Measurements from ENCODE around the gene QRICH1.

QRICH1 gene

DNA sequence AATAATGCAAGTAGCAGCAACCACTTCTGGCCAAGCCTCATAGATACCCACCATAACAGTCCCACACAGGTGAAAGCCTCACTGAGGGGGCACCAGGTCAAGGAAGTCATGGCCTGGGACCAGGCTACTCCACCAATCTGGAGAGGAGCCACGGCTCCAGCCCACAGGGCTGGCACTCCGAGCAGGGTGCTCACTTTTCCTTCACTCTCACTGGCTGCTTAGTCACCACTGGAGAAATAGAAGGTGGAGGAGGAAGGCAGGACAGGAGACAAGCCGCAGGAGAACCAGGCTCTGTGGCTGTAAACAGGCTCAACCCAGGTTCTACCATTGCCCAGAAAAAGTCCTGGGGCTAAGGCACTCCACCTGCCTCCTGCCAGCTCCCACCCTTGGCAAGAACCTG, 25.6 kb upstream of the QRICH1 start:
- no peak for DNase-seq

DNA sequence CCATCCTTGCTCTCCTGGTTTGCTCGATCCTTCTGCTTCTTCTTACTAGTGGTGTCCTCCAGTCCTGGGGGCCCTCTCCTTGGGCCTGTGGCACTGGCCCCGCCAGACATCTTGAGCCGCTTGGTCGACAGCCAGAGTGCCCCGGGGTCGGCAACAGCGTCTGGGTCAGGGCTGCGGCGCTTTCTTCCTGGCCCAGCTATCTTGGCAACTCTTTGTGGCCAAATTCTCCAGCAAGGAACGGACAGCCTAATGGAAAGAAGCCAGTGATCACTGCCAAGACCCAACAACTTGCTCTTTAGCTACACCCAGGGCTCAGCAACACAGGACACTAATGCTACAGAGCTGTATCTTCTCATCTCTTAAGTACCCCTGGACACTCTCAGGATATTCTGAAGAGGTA, 25.2 kb upstream of the QRICH1 start:
- DNase-seq: no peak

DNA sequence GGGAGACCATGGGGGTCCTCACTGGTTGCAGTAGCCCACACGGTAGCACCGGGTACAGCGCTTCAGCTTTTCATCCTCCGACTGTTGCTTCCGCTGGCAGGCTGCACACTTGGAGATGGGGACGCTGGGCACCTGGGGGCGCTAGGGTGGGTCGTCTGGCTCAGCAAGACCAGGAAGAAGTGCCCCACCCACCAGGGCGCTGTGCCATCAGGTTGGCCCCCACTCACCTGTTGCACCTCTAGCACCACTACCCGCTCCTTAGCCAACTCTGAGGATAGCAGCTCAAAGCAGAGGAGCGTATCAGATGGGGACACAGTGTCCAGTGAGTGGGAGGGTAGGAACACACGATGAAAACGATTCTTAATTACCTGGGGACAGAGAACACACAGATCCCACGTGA, 18.4 kb upstream of the QRICH1 start:
- DNase-seq: no peak

DNA sequence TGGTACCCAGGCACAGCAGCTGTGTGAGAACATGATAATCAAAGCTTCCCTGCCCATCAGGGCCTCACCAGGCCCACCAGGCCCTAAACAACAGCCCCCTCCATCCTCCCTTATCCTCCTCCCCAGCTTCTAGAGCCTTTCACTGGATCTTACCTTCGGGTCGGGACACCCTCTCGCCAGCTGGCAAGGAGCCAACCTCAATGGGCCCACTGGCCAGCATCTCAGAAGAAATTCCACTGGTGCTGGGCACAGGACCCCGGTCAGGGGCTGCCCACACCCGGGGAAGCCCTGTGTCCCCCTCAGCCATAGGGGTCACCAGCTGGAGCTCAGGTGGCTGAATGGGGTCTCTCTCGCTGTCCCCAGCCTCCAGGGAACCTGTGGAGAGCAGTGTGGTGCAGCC, 17.5 kb upstream of the QRICH1 start:
- DNase-seq: no peak

DNA sequence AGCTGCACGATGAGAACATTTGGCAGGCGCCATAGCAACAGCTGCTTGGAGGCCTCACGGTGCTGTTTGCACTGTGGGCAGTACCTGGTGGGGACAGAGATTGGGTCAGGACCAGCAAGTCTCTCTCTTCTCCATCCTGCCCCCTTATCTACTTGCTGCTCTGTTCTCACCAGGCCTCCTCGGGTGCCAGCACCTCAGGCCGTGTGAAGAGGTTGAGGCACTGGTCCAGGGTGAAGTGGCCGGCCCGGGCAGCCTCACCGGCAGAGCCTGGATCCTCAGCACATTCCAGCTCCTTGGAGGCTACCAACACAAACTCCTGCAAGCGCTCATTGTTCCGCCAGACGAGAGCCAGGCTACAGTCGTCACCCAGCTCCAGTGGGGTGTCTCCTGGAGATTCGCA, 16.9 kb upstream of the QRICH1 start:
- no peak for DNase-seq

DNA sequence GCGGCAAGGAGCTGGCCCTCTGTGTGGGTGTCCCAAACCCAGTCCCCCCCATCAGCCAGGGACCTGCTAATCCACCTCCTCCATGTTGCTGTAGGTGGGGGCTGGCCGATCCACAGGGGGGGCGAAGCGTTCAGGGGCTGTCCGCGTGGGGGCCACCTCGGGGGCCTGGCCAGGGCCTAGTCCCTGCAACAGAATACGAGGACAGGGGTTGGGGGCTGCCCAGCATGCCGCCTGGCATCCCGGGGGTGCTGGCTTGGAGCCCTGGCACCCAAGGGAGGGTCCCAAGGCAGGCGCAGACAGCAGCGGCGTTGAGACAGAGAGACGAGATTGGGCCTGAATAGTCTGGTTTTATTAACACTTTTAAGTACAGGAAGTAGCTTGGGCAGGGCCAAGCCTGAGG, 14.5 kb upstream of the QRICH1 start:
- DNase-seq: no peak

DNA sequence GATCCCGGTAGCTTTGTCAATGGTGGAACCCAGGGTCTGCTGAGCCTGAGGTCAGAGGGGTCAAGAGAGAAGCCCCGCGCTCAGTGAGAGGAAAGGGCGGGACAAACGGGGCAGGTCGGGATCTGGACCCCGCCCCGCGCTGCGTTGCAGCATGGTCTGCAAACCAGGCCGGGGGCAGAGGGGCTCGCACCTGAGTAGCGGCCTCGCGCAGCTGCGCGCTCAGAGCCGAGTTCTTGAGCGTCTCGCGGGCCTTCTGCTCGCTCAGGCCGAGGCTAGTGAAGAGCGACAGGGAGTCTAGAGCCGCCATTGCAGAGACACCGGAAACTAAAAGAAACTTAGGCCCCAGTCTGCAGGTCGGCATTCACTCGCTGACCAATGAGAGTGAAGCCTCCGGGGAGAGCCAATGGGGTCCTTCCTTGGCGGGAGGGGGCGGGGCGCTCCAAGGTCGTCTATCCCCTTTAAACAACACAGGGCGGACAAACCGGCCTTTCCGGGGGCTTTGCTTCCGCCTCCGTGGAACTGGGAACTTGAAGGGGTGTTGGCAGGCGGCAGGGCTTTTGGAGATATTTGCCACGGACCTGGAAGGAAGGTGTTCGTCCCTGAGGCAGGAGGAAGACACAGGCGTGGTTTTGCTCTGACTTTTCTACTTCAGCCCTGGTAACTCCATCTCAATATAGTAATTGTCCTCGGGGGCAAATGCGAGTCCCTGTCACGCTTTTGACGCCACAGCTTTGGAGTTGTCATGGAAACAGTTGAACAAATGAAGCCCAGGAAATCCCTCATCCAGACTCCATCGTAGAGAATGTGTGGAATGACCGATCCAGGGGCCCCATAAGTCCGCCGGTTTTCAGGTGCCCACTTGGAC, 10.8 kb upstream of the QRICH1 start, which contains the start of gene QARS1:
Gene QARS1 (minus strand): TSS at position 331 of the 865 bp plus-strand sequence. CDS start 24 bp downstream, at position 307.
- peak; percentile 53 for DNase-seq

DNA sequence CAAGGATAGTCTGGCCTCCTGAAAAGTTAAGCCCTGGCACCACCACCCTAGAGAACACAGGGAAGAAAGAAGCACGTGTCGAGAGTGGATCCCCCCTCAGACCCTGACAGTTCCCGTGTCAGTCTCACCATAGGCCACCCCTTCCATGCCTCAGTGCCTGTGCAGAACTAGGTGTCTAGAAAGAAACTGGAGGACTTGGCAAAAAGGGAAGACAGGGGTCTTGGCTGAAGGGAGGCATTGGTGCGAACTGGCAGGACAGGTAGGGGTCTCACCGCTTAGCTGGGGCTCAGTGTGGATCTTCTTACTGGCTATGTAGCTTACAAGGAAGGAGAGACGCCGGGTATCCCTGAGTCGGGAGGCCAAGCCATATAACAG, 10.2 kb upstream of the QRICH1 start:
- no peak for DNase-seq

DNA sequence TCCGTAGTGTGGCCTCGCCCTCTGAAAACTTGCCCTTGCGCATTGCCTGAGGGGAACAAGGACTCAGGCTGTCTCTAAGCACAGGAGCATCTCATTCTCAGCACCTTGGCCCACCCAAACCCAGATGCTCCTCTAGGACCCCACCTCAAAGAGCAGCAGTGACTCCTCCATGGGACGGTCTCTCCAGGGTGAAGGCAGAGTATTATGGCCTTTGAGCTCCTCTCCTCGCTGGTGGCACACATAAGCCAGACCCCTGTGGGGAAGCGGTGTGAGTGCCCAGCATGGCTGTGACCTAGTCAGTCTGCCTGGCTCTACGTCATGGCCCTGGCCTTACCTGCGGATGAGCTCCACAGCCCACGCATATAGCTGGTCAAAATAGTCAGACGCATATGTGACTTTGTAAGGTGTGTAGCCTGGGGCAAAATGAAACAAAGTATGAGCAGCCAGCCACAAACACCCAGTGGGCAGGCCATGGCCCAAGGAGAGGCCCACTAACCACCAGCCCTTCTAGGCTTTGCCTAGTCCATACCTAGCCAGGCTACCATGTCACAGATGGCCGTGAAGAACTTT, 6.3 kb upstream of the QRICH1 start:
- no peak for DNase-seq

DNA sequence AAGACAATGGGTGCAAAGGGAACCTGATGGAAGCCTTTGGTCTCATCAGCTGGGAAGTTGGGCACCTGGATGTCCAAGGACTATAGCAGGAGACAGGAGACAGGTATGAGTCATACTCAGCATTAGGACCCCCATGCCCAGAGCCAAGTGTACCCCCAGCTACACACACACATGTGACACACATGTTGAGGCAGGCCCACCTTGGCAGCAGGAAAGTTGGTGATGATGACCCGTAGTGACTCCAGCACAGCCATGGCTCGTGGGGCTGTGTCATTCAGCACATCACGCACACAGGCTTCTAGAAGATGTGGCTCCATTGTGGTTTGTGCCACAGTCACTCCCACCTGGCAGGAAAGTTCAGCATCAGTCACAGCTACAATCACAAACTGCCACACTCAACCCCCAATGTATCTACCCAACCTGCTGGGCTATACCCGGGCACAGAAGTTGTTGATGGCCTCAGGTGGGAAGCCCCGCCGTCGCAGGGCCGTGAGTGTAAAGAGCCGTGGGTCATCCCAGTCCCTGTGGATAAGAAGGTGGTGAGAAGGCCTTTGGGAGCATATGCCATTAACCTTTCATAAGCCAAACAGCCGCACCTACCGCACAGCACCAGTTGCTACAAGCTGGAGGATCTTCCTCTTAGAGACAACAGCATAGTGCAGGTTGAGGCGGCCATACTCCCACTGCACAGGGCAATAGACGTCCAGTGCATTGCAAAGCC, 5.2 kb upstream of the QRICH1 start:
- no peak for DNase-seq

DNA sequence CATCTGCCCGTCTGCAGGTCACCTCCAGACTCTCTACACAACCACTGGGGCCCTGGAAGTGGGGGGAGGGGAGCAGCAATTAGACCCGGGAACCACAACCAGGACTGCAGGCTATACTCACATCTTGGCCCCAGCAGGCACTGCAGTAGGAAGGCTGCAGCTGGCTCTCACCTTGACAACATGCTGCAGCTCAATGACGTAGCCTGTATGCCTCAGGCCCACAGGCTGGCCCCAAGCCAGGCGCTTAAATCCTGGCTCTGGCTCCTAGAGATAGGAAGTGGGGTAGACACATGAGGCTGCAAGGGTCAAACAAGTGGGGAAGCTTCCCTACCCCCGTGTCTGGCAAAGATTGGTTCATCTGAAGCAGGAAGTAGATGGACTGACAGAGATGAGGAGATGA, 4.6 kb upstream of the QRICH1 start:
- DNase-seq: no peak

DNA sequence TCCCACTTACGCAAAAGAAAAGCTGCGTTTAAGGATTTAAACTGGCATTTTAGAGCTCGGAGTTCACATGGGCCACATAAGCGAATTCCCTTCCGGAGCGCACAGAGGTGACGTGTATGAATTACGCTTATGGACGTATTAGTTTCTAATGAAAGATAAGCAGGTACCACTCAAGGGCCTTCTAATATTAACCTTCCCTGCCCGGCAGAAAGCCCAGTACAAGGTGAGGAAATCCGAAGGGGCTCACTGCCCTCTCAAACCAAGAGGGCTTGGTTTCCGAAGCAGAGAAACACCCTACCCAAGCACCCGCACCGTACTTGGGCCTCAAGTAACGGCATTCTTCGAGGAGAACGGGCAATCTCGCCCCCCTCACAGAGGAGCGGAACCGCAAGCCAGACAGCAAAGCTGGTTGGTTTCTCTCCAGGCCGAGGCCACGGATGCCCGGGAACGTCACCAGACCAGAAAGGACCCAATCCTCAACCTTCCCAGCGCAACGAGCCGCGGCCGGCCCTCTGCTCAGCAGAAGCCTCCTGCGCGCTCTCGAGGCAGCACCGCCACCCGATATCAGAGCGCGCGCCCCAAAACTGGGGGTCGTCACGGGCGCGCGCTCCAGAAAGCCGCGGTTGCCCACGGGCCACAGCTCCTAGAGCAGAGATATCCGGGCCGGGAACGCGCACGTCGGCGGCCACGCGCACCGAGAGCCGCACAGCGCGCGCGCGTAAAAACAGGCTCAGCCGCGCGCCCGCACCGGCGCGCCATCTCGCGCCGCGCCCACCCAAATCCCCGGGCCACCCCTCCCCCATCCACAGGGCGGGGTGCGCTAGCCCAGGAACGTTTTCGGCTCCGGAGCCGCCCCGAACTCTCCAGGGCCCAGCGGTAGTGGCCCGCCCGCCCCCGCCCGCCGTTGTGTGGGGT, 676 bp downstream of the QRICH1 start:
- peak; percentile 12 for DNase-seq

DNA sequence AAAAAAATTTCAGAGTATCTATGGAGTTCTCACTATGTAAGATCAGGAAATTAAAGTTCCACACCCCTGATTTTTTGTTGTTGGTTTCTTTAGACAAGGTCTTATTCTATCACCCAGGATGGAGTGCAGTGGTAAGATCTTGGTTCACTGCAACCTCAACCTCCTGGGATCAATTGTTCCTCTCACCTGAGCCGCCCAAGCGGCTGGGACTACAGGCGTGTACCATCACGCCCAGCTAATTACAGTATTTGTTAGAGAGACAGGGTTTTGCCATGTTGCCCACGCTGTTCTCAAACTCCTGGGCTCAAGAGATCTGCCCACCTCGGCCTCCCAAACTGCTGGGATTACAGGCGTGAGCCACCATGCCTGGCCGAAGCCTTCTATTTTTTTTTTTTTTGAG, 12.4 kb downstream of the QRICH1 start:
- DNase-seq: no peak

DNA sequence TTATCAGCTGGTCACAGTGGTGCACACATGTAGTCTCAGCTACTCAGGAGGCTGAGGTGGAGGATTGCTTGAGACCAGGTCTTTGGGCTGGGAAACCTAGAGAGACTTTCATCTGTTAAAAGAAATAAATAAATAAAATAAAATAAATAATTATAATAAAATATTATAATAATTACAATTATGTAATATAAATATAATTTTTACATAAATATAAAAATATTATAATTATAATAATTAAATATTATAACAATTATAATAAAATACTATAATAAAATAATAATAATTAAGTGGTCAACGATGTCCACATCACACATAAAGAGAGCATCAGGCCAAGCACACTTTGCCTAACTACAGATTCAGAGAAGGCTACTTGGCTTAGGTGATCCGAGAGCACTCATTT, 14.6 kb downstream of the QRICH1 start:
- no peak for DNase-seq

DNA sequence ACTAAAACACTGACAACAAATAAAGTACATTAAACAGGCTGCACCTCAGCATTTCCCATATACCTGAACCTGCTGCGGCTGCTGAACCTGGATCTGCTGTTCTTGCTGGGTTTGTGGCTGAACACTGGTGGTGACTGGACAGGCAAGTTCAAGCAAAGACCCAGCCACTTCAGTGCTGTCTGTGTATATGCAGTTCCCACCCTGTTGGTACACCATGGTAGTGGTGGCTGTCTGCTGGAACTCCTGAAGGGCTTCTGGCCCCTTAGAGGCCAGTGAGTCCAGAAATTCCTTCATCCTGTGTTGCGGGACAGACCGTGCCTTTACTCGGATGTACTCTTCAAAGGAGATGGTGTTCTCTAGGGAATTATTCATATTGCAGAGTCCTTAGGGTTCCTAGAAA, 17.2 kb downstream of the QRICH1 start:
- DNase-seq: no peak

DNA sequence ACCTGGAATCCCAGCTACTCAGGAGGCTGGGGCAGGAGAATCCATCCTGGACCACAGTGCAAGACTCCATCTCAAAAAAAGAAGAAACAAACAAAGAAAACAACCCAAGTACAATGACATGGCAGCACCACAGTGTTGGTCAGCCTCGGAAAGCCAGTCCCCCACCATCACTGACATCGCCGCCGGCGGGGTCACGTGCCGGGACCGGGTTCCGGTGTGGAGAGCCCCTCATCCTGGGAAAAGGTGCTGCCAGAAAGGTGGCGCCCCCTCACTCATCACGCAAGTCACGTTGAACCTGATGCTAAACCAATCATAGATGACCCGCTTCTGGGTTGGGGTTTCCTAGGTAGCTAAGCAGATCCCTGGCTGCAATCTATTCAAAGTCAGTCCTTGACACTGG, 17.8 kb downstream of the QRICH1 start:
- DNase-seq: no peak

DNA sequence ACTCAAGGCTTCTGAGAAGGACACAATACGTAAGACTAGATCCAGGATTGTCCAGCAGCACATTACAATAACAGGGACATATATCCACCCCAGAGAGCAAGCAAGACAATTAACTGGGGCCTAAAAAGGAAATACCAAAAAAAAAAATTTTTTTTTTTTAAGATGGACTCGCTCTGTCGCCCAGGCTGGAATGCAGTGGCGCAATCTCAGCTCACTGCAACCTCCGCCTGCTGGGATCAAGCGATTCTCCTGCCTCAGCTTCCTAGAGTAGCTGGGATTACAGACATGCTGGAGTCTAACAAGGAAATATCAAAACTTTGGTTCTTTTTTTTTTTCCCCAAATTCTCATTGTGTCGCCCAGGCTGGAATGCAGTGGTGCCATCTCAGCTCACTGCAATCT, 35.9 kb downstream of the QRICH1 start:
- no peak for DNase-seq

DNA sequence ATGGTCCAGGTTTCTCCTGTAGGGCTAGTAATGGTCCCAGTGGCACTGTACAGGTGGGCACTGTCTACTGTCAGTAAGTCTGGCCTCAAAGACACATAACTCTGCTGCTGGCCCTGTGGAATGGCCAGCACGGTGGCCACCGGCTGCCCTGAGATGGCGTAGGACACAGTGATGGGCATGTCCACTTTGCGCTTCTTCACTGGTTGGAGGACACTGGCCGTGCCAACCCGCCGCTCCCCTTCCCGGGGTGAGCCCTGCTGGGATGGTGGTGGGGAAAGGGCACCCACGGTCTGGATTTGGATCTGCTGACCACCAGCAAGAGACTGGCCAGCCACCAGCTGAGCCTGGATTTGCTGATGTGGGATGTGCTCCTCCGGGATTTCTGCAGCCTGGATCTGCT, 36.6 kb downstream of the QRICH1 start:
- DNase-seq: no peak

DNA sequence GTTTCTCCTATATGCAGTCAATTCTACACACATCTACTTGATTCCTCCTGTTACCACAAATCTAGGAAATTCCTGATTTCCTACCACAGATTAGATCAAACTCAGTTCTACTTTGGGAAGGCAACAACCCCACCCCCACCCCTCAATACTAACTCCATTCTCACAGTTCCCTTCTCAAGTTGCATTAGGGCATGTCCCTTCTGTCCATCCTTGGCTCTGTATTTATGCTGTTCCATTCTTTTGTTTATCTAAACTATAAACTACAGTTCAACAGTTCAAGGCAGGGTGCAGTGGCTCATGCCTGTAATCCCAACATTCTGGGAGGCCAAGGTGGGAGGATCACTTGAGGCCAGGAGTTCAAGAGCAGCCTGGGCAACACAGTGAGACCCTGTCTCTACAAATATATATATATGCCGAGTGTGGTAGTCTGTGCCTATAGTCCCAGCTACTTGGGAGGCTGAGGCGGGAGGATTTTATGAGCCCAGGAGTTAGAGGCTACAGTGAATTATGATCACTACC, 39.5 kb downstream of the QRICH1 start:
- no peak for DNase-seq

DNA sequence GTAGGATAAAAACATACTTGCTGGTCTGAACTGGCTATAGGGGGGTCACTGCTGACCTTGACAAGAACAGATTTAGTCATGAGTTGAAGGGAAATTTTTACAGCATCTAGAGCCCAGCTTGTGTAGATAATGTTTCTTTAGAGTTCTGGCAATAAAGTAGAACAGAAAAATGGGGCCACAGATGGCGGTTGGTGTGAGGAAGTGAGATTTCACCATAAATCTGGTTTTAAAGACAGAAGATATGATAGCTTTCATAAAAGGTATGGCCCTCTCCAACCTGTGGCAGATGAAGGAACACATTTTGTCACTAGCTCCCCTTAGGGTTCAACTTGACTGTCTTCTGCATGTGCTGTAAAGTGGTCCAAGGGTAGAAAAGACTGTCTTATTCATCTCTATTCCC, 40.3 kb downstream of the QRICH1 start:
- no peak for DNase-seq

DNA sequence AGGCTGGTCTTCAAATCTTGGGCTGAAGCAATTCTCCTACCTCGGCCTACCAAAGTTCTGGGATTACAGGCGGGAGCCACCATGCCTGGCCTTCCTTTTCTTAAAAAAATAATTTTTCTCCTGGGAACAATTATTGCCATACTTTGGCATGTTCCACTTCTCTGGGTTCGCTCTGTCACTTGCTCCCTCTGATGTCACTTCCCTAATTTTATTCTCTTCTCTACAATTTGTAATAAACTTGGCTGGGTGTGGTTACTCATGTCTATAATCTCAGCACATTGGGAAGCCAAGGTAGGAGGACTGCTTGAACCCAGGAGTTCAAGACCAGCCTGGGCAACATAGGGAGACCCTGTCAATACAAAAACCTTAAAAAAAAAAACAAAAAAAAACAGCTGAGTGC, 58.6 kb downstream of the QRICH1 start:
- DNase-seq: no peak

DNA sequence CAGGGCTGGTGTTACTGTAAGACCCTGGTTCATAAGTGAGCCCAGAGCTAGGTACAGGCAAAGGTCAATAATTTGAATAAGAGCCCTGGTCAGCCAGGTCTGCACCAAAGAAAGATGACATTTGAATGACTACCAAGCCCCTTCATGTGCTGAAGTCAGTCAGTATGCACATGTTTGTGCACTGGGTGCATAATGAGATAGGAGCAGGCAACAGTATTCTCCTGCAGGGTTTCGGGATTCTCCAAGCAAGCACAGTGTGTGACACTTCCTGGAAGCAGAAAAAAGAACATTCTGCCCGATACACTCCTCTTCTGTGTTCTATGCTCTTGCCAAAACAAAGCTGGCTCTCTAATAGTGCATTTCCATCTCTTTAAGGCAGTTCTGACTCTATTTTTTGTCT, 59.2 kb downstream of the QRICH1 start:
- no peak for DNase-seq
